Peyer's patch (tissue), 4 donors: ENCODE data around the gene PIP5K1B.

ENCODE experiments used
- POLR2A ChIP-seq, 2 donors: fragments of 450-650 bp; IDR thresholded peaks; one replicate each; pipeline ENCODE4 v1.5.1; 2017; ENCODE audit warnings: antibody characterized with exemption in 2 of 2, mild to moderate bottlenecking in 2 of 2, moderate library complexity in 2 of 2
- TF ChIP-seq, protein P1 (sequence below), 6 experiments: fragments of 450-650 bp in 4 of 6; fragments of 200-600 bp in 2 of 6; sonication (generic) in 1 of 6; IDR thresholded peaks; one replicate each; pipeline ENCODE4 v1.5.1; 2017 to 2019; ENCODE audit warnings: antibody characterized with exemption in 6 of 6, mild to moderate bottlenecking in 3 of 6, moderate library complexity in 1 of 6

DNA sequence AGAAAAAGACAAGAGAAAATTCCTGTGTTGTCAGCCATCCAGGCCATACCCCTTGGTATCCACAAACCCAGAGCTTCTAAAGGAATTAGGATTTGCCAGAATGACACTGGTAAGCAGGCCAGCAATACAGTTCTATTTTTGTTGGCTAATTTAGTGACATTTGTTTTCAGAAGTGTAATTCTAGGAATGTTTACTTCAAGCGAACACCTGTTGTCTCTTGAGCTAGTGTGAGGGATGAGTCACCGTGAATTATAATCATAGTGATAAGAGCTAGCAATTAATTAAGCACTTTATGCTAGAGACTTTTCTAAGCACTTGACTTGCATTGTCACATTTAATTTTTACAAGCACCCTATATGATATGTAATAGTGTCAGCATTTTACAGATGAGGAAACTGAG is 209.7 kb downstream of the PIP5K1B start:
- TF ChIP-seq, protein P1, sequence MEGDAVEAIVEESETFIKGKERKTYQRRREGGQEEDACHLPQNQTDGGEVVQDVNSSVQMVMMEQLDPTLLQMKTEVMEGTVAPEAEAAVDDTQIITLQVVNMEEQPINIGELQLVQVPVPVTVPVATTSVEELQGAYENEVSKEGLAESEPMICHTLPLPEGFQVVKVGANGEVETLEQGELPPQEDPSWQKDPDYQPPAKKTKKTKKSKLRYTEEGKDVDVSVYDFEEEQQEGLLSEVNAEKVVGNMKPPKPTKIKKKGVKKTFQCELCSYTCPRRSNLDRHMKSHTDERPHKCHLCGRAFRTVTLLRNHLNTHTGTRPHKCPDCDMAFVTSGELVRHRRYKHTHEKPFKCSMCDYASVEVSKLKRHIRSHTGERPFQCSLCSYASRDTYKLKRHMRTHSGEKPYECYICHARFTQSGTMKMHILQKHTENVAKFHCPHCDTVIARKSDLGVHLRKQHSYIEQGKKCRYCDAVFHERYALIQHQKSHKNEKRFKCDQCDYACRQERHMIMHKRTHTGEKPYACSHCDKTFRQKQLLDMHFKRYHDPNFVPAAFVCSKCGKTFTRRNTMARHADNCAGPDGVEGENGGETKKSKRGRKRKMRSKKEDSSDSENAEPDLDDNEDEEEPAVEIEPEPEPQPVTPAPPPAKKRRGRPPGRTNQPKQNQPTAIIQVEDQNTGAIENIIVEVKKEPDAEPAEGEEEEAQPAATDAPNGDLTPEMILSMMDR (IDR thresholded peaks at IDR 0.05), result no peak
- no peak for TF ChIP-seq POLR2A (IDR thresholded peaks at IDR 0.05)
